Naive B cell (primary cell): ENCODE measurements around the gene DYNLL2. TPM values are rescaled to one million over a fixed set of nuclear protein-coding genes. Genes with fewer than 3 reads are reported as not detected.
"Not testable (repeated sequence)": the region's sequence is repeated elsewhere in the genome, so short reads cannot be mapped to it uniquely, and the experiment has no call there.

ENCODE experiments used
- ATAC-seq, 2 donors: fragments of 150-1000 bp; cut with Tn5 transposase; 2 replicates each; pipeline ENCODE4 v1.10.0; 2021; ENCODE audit warnings: low read depth in 2 of 2, mild to moderate bottlenecking in 2 of 2, moderate library complexity in 2 of 2
- DNase-seq: peaks from one replicate; pipeline ENCODE4 v3.0.0; 2022
- H3K27ac Mint-ChIP-seq, 6 donors: one replicate each; pipeline ENCODE4 v1.8.0; 2020 to 2022; ENCODE audit warnings: mild to moderate bottlenecking in 6 of 6, mixed read lengths in 6 of 6, moderate library complexity in 5 of 6, inconsistent platforms in 2 of 6
- H3K27me3 Mint-ChIP-seq, 3 donors: one replicate each; pipeline ENCODE4 v1.8.0; 2021 to 2022; ENCODE audit warnings: mixed read lengths in 3 of 3, mild to moderate bottlenecking in 1 of 3
- H3K36me3 Mint-ChIP-seq, 2 donors: one replicate each; pipeline ENCODE4 v1.8.0; 2020 to 2022; ENCODE audit warnings: mixed read lengths in 2 of 2, inconsistent platforms in 1 of 2, mild to moderate bottlenecking in 1 of 2
- H3K4me1 Mint-ChIP-seq, 3 donors: one replicate each; pipeline ENCODE4 v1.8.0; 2020 to 2022; ENCODE audit warnings: mixed read lengths in 3 of 3, inconsistent platforms in 1 of 3, mild to moderate bottlenecking in 1 of 3, moderate library complexity in 1 of 3
- H3K4me3 Mint-ChIP-seq, 8 donors: one replicate each; pipeline ENCODE4 v1.8.0; 2020 to 2022; ENCODE audit warnings: mild to moderate bottlenecking in 8 of 8, mixed read lengths in 8 of 8, moderate library complexity in 8 of 8, inconsistent platforms in 2 of 8
- H3K9me3 Mint-ChIP-seq, 7 donors: one replicate each; pipeline ENCODE4 v1.8.0; 2020 to 2022; ENCODE audit warnings: mixed read lengths in 7 of 7, mild to moderate bottlenecking in 5 of 7, inconsistent platforms in 2 of 7, moderate library complexity in 1 of 7
- polyA plus RNA-seq, 6 donors: library from polyadenylated mRNA; unstranded; fragments of 300-500 nt; fragmentation: Illumina TruSeq; gene quantifications; one replicate each; pipeline ENCODE4 v1.2.3, GENCODE V29; 2021; ENCODE audit warnings: low read depth in 6 of 6

Gene DYNLL2
- polyA plus RNA-seq, 6 donors from 2014 or later, result 0.26 to 1.2 (median 0.82) TPM

- H3K27ac Mint-ChIP-seq, result peak overlapping the region in 1 of 6 donors; percentile 40
- ATAC-seq, result no peak
Observed at GRCh38 chr17:58052945-58053715, 30.1 kb upstream of the DYNLL2 start.

GRCh38 chr17:58054641-58055040 is 28.6 kb upstream of the DYNLL2 start:
- Mint-ChIP-seq H3K4me1 (no peaks in the 10 kb centered on the region), H3K9me3 (no peaks in the 10 kb centered on the region), H3K36me3 (no peaks in the 10 kb centered on the region), H3K27ac (no peak overlapping the region), H3K4me3 (no peak overlapping the region), H3K27me3 (peaks cover 29 to 37% (median 33%) of the 10 kb centered on the region in 3 donors)
- DNase-seq, result no peak
- ATAC-seq, result no peak

More at GRCh38 chr17:58052945-58053715, 30.1 kb upstream of the DYNLL2 start:
- H3K4me1 Mint-ChIP-seq, result no peaks in the 10 kb centered on the region
- no peaks in the 10 kb centered on the region for H3K9me3 Mint-ChIP-seq
- H3K27me3 Mint-ChIP-seq, result peaks cover 20 to 32% (median 30%) of the 10 kb centered on the region in 3 donors
- H3K36me3 Mint-ChIP-seq, result no peaks in the 10 kb centered on the region
- H3K4me3 Mint-ChIP-seq, result no peak overlapping the region
- DNase-seq, result no peak

- Mint-ChIP-seq H3K9me3 (no peaks in the 10 kb centered on the region), H3K4me1 (no peaks in the 10 kb centered on the region), H3K4me3 (no peak overlapping the region), H3K36me3 (no peaks in the 10 kb centered on the region), H3K27me3 (peaks cover 22 to 46% (median 39%) of the 10 kb centered on the region in 3 donors), H3K27ac (peak overlapping the region in 1 of 6 donors; percentile 13)
- ATAC-seq (no peak), DNase-seq (no peak)
Observed at GRCh38 chr17:58056476-58056875, 26.7 kb upstream of the DYNLL2 start.

- H3K9me3 Mint-ChIP-seq, result no peaks in the 10 kb centered on the region
Observed at GRCh38 chr17:58059141-58059540, 24.1 kb upstream of the DYNLL2 start.

GRCh38 chr17:58060596-58061191 is 22.5 kb upstream of the DYNLL2 start:
- H3K9me3 Mint-ChIP-seq, result no peaks in the 10 kb centered on the region
- no peak for DNase-seq
- peak overlapping the region in 1 of 8 donors; percentile 29 for H3K4me3 Mint-ChIP-seq
- peaks cover 8 to 37% (median 23%) of the 10 kb centered on the region in 3 donors for H3K27me3 Mint-ChIP-seq
- no peak for ATAC-seq
- no peaks in the 10 kb centered on the region for H3K36me3 Mint-ChIP-seq
- no peaks in the 10 kb centered on the region for H3K4me1 Mint-ChIP-seq
- H3K27ac Mint-ChIP-seq, result no peak overlapping the region

More at GRCh38 chr17:58059141-58059540, 24.1 kb upstream of the DYNLL2 start:
- Mint-ChIP-seq H3K27ac (no peak overlapping the region), H3K36me3 (no peaks in the 10 kb centered on the region), H3K27me3 (peaks cover 8 to 43% (median 30%) of the 10 kb centered on the region in 3 donors), H3K4me3 (no peak overlapping the region), H3K4me1 (no peaks in the 10 kb centered on the region)
- DNase-seq (no peak), ATAC-seq (no peak)

- DNase-seq (no peak), ATAC-seq (no peak)
- H3K4me1 Mint-ChIP-seq, result no peaks in the 10 kb centered on the region
- no peak overlapping the region for H3K27ac Mint-ChIP-seq
- peaks cover 8 to 37% (median 23%) of the 10 kb centered on the region in 3 donors for H3K27me3 Mint-ChIP-seq
- H3K9me3 Mint-ChIP-seq, result no peaks in the 10 kb centered on the region
- H3K36me3 Mint-ChIP-seq, result no peaks in the 10 kb centered on the region
- no peak overlapping the region for H3K4me3 Mint-ChIP-seq
Observed at GRCh38 chr17:58061672-58062071, 21.5 kb upstream of the DYNLL2 start.

GRCh38 chr17:58065238-58065637 is 18.0 kb upstream of the DYNLL2 start:
- H3K4me3 Mint-ChIP-seq, result no peak overlapping the region
- no peak for DNase-seq
- no peak overlapping the region for H3K27ac Mint-ChIP-seq
- no peak for ATAC-seq
- peaks cover 0 to 5% of the 10 kb centered on the region in 2 donors for H3K36me3 Mint-ChIP-seq
- no peaks in the 10 kb centered on the region for H3K4me1 Mint-ChIP-seq
- H3K27me3 Mint-ChIP-seq, result peaks cover 4 to 32% (median 29%) of the 10 kb centered on the region in 3 donors
- no peaks in the 10 kb centered on the region for H3K9me3 Mint-ChIP-seq

- Mint-ChIP-seq H3K4me1 (no peaks in the 10 kb centered on the region), H3K4me3 (peak overlapping the region in 1 of 8 donors; percentile 65), H3K9me3 (no peaks in the 10 kb centered on the region), H3K27ac (peak overlapping the region in 1 of 6 donors; percentile 12), H3K27me3 (peaks cover 15 to 36% (median 31%) of the 10 kb centered on the region in 3 donors), H3K36me3 (peaks cover 5% of the 10 kb centered on the region in 2 donors)
- DNase-seq, result no peak
- no peak for ATAC-seq
Observed at GRCh38 chr17:58066401-58066800, 16.8 kb upstream of the DYNLL2 start.

- no peak overlapping the region for H3K27ac Mint-ChIP-seq
- ATAC-seq (no peak), DNase-seq (no peak)
- no peak overlapping the region for H3K4me3 Mint-ChIP-seq
- H3K4me1 Mint-ChIP-seq, result no peaks in the 10 kb centered on the region
- peaks cover 29 to 31% (median 31%) of the 10 kb centered on the region in 3 donors for H3K27me3 Mint-ChIP-seq
- peaks cover 5% of the 10 kb centered on the region in 2 donors for H3K36me3 Mint-ChIP-seq
- peaks cover 0 to 3% (median 0%) of the 10 kb centered on the region in 7 donors for H3K9me3 Mint-ChIP-seq
Observed at GRCh38 chr17:58072862-58073261, 10.4 kb upstream of the DYNLL2 start.

- DNase-seq, H3K4me1 Mint-ChIP-seq, H3K27ac Mint-ChIP-seq, H3K9me3 Mint-ChIP-seq, H3K36me3 Mint-ChIP-seq, H3K4me3 Mint-ChIP-seq, ATAC-seq: not testable (repeated sequence)
- H3K27me3 Mint-ChIP-seq, result peaks cover 29 to 32% (median 31%) of the 10 kb centered on the region in 3 donors
Observed at GRCh38 chr17:58073266-58073665, 10.0 kb upstream of the DYNLL2 start.

GRCh38 chr17:58074406-58074805 is 8.8 kb upstream of the DYNLL2 start:
- DNase-seq, ATAC-seq, H3K4me1 Mint-ChIP-seq, H3K27ac Mint-ChIP-seq, H3K36me3 Mint-ChIP-seq, H3K9me3 Mint-ChIP-seq, H3K4me3 Mint-ChIP-seq: not testable (repeated sequence)
- peaks cover 25 to 32% (median 27%) of the 10 kb centered on the region in 3 donors for H3K27me3 Mint-ChIP-seq

GRCh38 chr17:58079300-58080033 is 3.8 kb upstream of the DYNLL2 start:
- H3K27me3 Mint-ChIP-seq, result peaks cover 9 to 10% (median 9%) of the 10 kb centered on the region in 3 donors

GRCh38 chr17:58081646-58082340 is 1.4 kb upstream of the DYNLL2 start:
- peak overlapping the region in 4 of 6 donors; percentile 12 to 78 (median 45) for H3K27ac Mint-ChIP-seq
- peak overlapping the region in 7 of 8 donors; percentile 39 to 88 (median 58) for H3K4me3 Mint-ChIP-seq
- H3K36me3 Mint-ChIP-seq, result no peaks in the 10 kb centered on the region
- DNase-seq (no peak), ATAC-seq (no peak)
- peaks cover 0 to under 1% (median 0%) of the 10 kb centered on the region in 7 donors for H3K9me3 Mint-ChIP-seq
- H3K4me1 Mint-ChIP-seq, result peaks cover 9 to 31% (median 23%) of the 10 kb centered on the region in 3 donors
- peaks cover 3 to 10% (median 9%) of the 10 kb centered on the region in 3 donors for H3K27me3 Mint-ChIP-seq

More at GRCh38 chr17:58079300-58080033, 3.8 kb upstream of the DYNLL2 start:
- H3K36me3 Mint-ChIP-seq, result no peaks in the 10 kb centered on the region
- peaks cover 0 to 3% (median 0%) of the 10 kb centered on the region in 7 donors for H3K9me3 Mint-ChIP-seq
- peak overlapping the region in 1 of 8 donors; percentile 82 for H3K4me3 Mint-ChIP-seq
- DNase-seq (no peak), ATAC-seq (no peak)
- peaks cover 0 to 11% (median under 1%) of the 10 kb centered on the region in 3 donors for H3K4me1 Mint-ChIP-seq
- H3K27ac Mint-ChIP-seq, result peak overlapping the region in 1 of 6 donors; percentile 34
